Mesodermal cell (in vitro differentiated cells): Measurements from ENCODE around the gene PRR20A. TPM values are rescaled to one million over a fixed set of nuclear protein-coding genes. Genes with fewer than 3 reads are reported as not detected.
"Not testable (repeated sequence)": the region's sequence is repeated elsewhere in the genome, so short reads cannot be mapped to it uniquely, and the experiment has no call there.

ENCODE experiments used
- H3K27ac ChIP-seq: 2 replicates; pipeline ENCODE4 v1.7.0; 2013; ENCODE audit warnings: mild to moderate bottlenecking, low read depth, low read length, moderate library complexity; ENCODE audit not compliant: severe bottlenecking
- H3K36me3 ChIP-seq: 2 replicates; pipeline ENCODE4 v1.7.1; 2013; ENCODE audit warnings: mild to moderate bottlenecking, low read length, moderate library complexity; ENCODE audit not compliant: control insufficient read depth, insufficient read depth
- H3K4me1 ChIP-seq: one replicate; pipeline ENCODE4 v1.7.1; 2013; ENCODE audit warnings: mild to moderate bottlenecking, low read length; ENCODE audit not compliant: insufficient read depth, control insufficient read depth, poor library complexity, severe bottlenecking
- H3K4me3 ChIP-seq: 2 replicates; pipeline ENCODE4 v1.7.0; 2013; ENCODE audit warnings: low read length, control low read depth, mild to moderate bottlenecking; ENCODE audit not compliant: insufficient read depth, poor library complexity, severe bottlenecking; ENCODE audit errors: extremely low read depth
- H3K9me3 ChIP-seq: 2 replicates; pipeline ENCODE4 v1.7.1; 2013; ENCODE audit warnings: mild to moderate bottlenecking, low read length, moderate library complexity; ENCODE audit not compliant: control insufficient read depth
- WGBS, 2 experiments: methylation state at CpG; one replicate each; pipeline ENCODE4 v1.1.5; 2013; ENCODE audit warnings: missing lambda C conversion rate in 2 of 2; ENCODE audit not compliant: insufficient coverage in 2 of 2; 5-methylcytosine and 5-hydroxymethylcytosine counted together
- polyA plus RNA-seq, 2 experiments: library from polyadenylated mRNA; stranded (reverse); fragments of 50-300 nt; gene quantifications; one replicate each; pipeline ENCODE4 v1.2.3, GENCODE V29; 2013

Gene PRR20A
- not detected for polyA plus RNA-seq (2013, experiment 1 of 2)
- polyA plus RNA-seq (2013, experiment 2 of 2), result not detected

DNA sequence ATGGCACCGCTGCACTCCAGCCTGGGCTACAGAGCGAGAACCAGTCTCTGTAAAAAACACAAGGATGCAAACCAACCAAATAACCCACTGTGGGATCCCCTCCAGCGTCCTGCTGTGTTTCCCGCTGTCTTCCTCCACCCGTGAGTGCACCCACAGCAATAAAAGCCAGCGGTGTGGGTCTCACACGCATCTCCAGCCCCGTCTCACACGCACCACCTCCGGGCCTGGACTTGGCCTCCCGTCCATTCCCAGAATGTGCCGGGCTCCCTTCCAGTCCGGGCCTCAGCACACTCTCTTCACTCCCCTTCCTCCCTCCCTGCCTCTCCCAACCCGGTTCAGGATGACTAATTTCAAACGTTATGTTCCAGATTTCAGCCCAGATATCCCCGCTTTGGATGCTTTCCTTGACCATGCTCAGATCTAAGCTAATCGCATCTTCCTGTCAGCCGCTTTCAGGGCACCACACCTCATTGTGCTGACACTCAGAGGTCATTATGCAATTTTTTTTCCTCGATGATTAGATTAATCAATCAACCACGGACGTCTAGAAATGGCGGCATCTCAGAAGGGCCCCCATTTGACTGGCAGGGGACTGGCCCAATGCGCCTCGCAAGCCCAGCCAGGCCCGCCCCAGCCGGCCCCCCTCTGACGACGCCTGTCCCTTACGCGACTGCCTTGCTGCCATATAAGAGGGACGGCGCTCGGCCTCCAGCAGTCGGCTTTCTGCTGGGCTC, at the start of gene PRR20A:
TSS of gene PRR20A (plus strand) at position 684 of the 734 bp plus-strand sequence. CDS start 387 bp downstream, outside the sequence.
- not testable (repeated sequence) for H3K27ac ChIP-seq, H3K36me3 ChIP-seq, H3K4me3 ChIP-seq, H3K9me3 ChIP-seq, H3K4me1 ChIP-seq
- WGBS, 2 experiments, result 80% methylated on average over 1 of the region's 34 CpGs; no CpG with 5 or more reads in 1 of the 2 experiments

- WGBS, 2 experiments, result no CpG with 5 or more reads among the region's 4 CpGs
- Histone ChIP-seq H3K4me1 (no peaks in the 10 kb centered on the region), H3K4me3 (no peak overlapping the region), H3K27ac (no peak overlapping the region), H3K36me3 (no peaks in the 10 kb centered on the region), H3K9me3 (no peaks in the 10 kb centered on the region)
These were observed 25.8 kb upstream of the PRR20A start for GRCh38 chr13:57114945-57115344.

DNA sequence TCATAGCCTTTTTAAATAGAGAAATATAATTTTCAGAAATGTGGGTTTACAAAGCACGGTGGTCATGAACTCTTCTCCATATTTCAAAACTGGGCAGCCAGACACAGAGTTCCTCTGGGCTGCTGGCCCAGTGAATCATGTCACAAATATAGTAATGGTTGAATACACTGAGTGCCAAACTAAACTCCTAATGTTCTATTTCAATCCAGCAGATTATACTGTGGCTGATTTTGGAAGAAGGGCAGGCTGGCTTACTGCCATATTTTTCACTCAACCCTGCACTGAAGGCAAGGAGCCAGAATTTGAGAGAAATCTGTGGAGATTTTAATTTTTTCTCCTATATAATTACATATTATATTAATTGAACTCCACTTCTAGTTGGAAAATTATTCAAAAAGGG, 17.0 kb upstream of the PRR20A start:
- WGBS, 2 experiments, result no CpG with 5 or more reads among the region's 1 CpG
- Histone ChIP-seq H3K9me3 (no peaks in the 10 kb centered on the region), H3K4me1 (no peaks in the 10 kb centered on the region), H3K27ac (no peak overlapping the region), H3K4me3 (no peak overlapping the region), H3K36me3 (no peaks in the 10 kb centered on the region)

GRCh38 chr13:57128909-57129308, 11.8 kb upstream of the PRR20A start:
- Histone ChIP-seq H3K27ac (no peak overlapping the region), H3K4me3 (no peak overlapping the region), H3K9me3 (no peaks in the 10 kb centered on the region), H3K36me3 (no peaks in the 10 kb centered on the region), H3K4me1 (no peaks in the 10 kb centered on the region)
- 83 to 93% methylated on average over 2 to 5 of the region's 6 CpGs for WGBS, 2 experiments

DNA sequence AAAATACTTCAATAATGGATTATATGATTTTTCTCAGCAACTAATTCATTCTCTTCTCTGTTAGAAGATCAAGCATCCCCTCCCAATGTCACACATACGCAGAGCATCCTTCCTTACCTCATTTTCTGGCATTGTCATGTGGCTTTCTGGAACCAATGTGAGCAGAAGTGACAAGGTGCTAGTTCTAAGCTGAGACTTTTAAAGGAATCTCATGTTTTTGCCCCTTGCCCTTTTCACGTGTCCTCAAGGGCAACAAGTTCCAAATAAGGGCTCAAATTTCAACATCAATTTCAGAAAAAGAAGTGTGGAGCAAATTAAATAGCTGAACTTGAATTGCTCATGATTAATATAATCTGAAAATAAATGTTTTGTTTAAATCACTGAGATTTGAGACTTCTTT, 4.6 kb upstream of the PRR20A start:
- Histone ChIP-seq H3K4me1 (no peaks in the 10 kb centered on the region), H3K9me3 (no peaks in the 10 kb centered on the region), H3K4me3 (no peak overlapping the region), H3K27ac (no peak overlapping the region), H3K36me3 (no peaks in the 10 kb centered on the region)
- WGBS, 2 experiments, result 60 to 67% methylated on average over 1 of the region's 2 CpGs

DNA sequence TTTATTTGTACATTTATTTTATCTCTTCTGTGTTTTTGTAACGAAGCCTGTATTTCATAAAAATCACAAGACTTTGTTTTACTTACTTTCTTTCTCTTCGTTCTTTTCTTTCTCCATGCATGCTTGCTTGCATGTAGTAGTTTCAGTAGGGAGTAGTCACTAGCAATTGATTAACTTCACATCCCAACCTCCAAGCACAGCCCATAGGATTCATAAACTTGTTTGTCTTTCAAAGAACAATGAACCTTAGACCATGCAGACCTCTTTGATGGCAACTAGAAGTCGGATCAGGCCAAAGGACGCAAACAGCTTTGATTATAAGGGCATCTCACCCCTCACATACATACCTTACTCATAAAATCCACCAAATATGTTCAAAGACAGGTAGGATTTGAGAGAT, 3.1 kb upstream of the PRR20A start:
- no peaks in the 10 kb centered on the region for H3K9me3 ChIP-seq
- no peak overlapping the region for H3K27ac ChIP-seq
- no peak overlapping the region for H3K4me3 ChIP-seq
- WGBS, 2 experiments, result 94% methylated on average over 2 of the region's 4 CpGs; no CpG with 5 or more reads in 1 of the 2 experiments
- no peaks in the 10 kb centered on the region for H3K4me1 ChIP-seq
- no peaks in the 10 kb centered on the region for H3K36me3 ChIP-seq

DNA sequence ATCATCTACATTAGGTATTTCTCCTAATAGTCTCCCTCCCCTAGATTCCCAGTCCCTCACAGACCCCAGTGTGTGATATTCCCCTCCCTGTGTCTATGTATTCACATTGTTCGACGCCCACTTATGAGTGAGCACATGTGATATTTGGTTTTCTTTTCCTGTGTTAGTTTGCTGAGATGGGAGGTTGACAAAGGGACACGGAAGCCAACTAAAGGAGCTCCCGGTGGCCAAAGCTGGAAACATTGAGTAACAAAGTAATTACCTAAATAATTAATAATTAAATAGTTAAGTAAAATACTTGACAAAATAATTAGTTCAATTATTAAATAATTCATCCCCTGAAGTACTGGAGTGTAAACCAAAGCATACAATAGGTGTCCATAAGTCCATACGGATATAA, 1.7 kb upstream of the PRR20A start:
- WGBS, 2 experiments, result 100% methylated on average over 1 of the region's 5 CpGs; no CpG with 5 or more reads in 1 of the 2 experiments
- no peak overlapping the region for H3K4me3 ChIP-seq

DNA sequence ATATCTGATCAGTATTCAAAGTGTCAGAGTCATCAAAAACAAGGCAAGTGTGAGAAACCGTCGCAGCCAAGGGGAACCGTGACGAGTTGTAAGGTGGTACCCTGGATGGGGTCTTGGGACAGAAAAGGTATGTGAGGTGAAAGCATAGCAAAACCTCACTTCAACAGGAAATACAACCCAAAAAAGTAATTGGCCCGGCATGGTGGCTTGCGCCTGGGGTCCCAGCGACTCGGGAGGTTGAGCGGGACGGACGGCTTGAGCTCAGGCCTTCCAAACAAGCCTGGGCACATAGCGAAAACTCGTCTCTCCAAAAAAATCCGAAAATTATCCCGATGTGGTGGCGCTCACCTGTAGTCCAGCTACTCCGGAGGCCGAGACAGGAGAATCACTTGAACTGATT, 937 bp upstream of the PRR20A start:
- no CpG with 5 or more reads among the region's 18 CpGs for WGBS, 2 experiments
- H3K27ac ChIP-seq, H3K36me3 ChIP-seq, H3K4me1 ChIP-seq, H3K9me3 ChIP-seq, H3K4me3 ChIP-seq: not testable (repeated sequence)

More for the DNA sequence above, 1.7 kb upstream of the PRR20A start:
- Histone ChIP-seq H3K36me3 (no peaks in the 10 kb centered on the region), H3K27ac (no peak overlapping the region), H3K9me3 (no peaks in the 10 kb centered on the region), H3K4me1 (no peaks in the 10 kb centered on the region)

DNA sequence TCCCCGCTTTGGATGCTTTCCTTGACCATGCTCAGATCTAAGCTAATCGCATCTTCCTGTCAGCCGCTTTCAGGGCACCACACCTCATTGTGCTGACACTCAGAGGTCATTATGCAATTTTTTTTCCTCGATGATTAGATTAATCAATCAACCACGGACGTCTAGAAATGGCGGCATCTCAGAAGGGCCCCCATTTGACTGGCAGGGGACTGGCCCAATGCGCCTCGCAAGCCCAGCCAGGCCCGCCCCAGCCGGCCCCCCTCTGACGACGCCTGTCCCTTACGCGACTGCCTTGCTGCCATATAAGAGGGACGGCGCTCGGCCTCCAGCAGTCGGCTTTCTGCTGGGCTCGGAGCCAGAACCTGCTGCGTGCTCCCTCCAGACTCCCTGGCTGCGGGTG, 6.5 kb downstream of the PRR20A start, which contains the start of gene PRR20B:
TSS of gene PRR20B (plus strand) at position 301 of the 400 bp plus-strand sequence. CDS start 387 bp downstream, outside the sequence.
- not testable (repeated sequence) for H3K36me3 ChIP-seq, H3K27ac ChIP-seq, H3K4me3 ChIP-seq, H3K9me3 ChIP-seq, H3K4me1 ChIP-seq
- WGBS, 2 experiments, result no CpG with 5 or more reads among the region's 22 CpGs

- not testable (repeated sequence) for H3K4me1 ChIP-seq, H3K36me3 ChIP-seq, H3K9me3 ChIP-seq, H3K27ac ChIP-seq, H3K4me3 ChIP-seq
- WGBS, 2 experiments, result 96 to 97% methylated on average over 5 of the region's 14 CpGs
These were observed 7.4 kb downstream of the PRR20A start for GRCh38 chr13:57148106-57148505.

- not testable (repeated sequence) for H3K27ac ChIP-seq, H3K9me3 ChIP-seq, H3K4me3 ChIP-seq, H3K36me3 ChIP-seq, H3K4me1 ChIP-seq
- no CpG with 5 or more reads among the region's 22 CpGs for WGBS, 2 experiments
These were observed 13.0 kb downstream of the PRR20A start, which contains the start of gene PRR20C for GRCh38 chr13:57153761-57154160. PRR20C (plus strand) TSS chr13:57154061; CDS start chr13:57154448, 387 bp downstream.
